ENCODE results near the gene SPHK2.
A peak's percentile ranks its signal among the peaks of the same experiment; 100 is the strongest.
"Not testable (repeated sequence)": the region's sequence is repeated elsewhere in the genome, so short reads cannot be mapped to it uniquely, and the experiment has no call there.

Gene SPHK2

GRCh38 chr19:48618916-48619691 is at the start of gene SPHK2, which contains the start of gene RPL18:
Gene SPHK2, plus strand, starts transcription at chr19:48619506. Its CDS starts 1,009 bp downstream, at chr19:48620515.
Gene RPL18, minus strand, starts transcription at chr19:48619178. Its CDS starts 35 bp downstream, at chr19:48619143.
- peak; percentile 98 for DNase-seq

DNA sequence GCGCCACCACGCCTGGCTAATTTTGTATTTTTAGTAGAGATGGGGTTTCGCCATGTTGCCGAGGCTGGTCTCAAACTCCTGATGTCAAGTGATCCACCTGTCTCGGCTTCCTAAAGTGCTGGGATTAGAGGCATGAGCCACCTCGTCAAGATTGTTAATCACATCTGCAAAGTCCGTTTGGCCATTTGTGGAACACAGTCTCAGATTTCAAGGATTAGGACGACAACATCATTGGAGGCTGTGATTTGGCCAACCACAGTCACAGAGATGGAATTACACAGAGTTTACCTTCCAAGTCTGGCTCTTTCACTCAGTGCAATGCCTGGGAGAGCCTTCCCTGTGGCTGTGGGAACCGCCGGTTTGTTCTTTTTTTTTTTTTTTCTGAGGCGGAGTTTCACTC is 49.5 kb upstream of the SPHK2 start:
- no peak for DNase-seq

- no peak for DNase-seq
Measured at GRCh38 chr19:48571378-48572162, 47.7 kb upstream of the SPHK2 start.

- DNase-seq: no peak
Measured at GRCh38 chr19:48573163-48573505, 46.2 kb upstream of the SPHK2 start.

GRCh38 chr19:48575931-48576622 is 43.2 kb upstream of the SPHK2 start:
- no peak for DNase-seq

GRCh38 chr19:48577908-48578307 is 41.4 kb upstream of the SPHK2 start:
- not testable (repeated sequence) for DNase-seq

DNA sequence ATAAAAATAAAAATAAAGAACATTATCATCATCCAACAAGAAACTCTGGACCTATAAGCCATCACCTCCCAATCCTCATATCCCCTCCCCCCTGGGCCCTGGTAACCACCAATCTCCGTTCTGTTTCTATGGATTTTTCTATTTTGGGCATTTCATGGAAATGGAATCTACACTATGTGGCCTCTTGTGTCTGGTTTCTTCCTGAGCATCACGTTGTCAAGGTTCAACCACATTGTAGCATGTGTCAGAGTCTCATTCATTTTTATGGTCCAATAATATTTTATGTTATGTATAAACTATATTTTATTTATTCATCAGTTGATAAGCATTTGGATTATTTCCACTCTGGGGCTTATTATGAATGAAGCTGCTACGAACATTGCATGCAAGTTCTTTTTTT is 40.4 kb upstream of the SPHK2 start:
- no peak for DNase-seq

GRCh38 chr19:48582168-48582567 is 37.1 kb upstream of the SPHK2 start:
- DNase-seq: no peak

- DNase-seq: no peak
Measured at GRCh38 chr19:48587387-48587786, 31.9 kb upstream of the SPHK2 start.

DNA sequence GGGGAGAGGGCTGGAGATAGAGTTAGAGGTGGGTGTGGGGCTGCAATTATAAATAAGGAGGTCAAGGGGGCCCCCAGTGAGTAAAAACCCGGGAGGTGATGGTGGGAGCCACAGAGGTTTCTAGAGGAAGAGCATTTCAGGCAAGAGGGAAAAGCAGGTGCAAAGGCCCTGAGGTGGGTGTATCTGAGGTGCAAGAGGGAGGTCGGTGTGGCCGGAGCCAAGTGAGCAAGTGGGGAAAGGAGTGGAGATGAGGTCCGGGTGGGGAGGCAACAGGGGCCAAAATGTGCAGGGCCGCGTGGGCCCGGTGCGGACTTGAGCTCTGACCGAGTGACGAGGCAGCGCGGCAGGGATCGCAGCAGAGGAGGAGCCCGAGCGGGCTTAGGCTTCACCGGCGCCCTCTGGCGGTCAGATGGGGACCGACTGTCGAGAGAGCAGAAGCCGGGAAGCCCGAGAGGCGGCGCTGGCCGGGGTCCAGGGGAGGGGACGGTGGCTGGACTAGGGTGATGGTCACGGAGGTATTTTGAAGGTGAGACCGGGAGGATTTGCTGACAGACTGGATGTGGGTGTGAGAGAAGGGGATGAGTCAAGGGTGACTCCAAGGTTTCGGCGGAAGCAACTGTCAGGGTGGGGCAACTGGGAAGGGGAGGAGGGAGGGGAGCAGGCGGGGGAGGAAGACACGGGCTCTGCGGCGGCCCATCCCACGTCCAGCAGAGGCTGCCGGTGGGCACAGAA is 30.5 kb upstream of the SPHK2 start:
- DNase-seq: peak; percentile 88

GRCh38 chr19:48591021-48591420 is 28.3 kb upstream of the SPHK2 start:
- peak; percentile 14 for DNase-seq

DNA sequence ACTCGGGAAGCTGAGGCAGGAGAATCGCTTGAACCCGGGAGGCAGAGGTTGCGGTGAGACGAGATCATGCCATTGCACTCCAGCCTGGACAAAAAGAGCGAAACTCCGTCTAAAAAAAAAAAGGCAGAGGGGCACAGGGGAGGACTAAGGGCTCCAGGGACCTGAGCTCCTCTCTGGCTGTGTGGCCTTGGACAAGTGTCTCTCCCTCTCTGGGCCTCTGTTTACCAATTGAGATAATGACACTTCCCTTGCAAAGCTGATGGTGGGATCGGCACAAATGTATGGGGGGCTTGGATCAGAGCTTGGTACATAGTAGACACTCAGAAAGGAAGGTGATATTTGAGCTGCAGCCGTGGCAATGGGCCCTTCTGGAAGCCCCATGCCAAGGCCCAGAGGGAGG is 24.1 kb upstream of the SPHK2 start:
- no peak for DNase-seq

- DNase-seq: no peak
Measured at GRCh38 chr19:48595833-48596232, 23.5 kb upstream of the SPHK2 start.

GRCh38 chr19:48596237-48596636 is 23.1 kb upstream of the SPHK2 start:
- DNase-seq: no peak

- DNase-seq: no peak
Measured at GRCh38 chr19:48596679-48597465, 22.4 kb upstream of the SPHK2 start.

- DNase-seq: no peak
Measured at GRCh38 chr19:48598996-48599700, 20.2 kb upstream of the SPHK2 start.

GRCh38 chr19:48600679-48601417 is 18.5 kb upstream of the SPHK2 start:
- no peak for DNase-seq

- DNase-seq: no peak
Measured at GRCh38 chr19:48603001-48603400, 16.3 kb upstream of the SPHK2 start.

DNA sequence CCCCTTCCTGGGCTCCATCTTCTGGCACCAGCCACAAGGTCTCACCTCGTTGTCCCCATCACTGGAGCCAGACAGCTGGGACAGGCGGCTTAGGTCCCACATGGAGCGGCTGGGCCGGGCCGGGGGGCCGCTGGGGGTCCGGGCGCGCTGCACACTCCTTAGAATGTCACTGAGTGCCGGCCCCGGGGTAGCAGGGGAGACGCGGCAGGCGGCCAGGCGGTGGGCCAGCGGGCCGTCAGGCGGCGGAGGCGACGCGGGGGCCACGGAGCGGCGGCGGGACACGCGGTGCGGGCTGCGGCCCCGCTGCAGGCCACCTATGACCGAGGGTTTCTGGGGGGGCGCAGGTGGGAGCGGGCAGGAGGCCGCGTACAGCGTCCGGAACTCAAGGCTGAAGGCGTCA is 15.9 kb upstream of the SPHK2 start:
- DNase-seq: no peak

DNA sequence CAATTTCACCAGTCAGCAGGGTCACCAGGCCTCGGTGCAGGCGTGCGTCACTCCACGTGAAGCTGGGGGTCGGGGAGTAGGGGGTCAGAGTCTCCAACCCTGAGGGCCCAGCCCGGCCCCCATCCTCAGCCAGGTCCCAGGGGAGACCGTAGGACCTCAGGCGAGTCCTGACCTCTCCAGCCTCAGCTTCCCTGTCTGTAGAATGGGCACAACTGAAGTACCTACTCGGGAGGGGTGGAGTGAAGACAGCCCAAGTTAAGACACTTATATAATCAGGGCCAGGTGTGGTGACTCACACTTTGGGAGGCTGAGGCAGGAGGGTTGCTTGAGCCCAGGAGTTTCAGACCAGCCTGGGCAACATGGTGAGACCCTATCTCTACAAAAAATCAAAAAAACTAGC is 15.5 kb upstream of the SPHK2 start:
- DNase-seq: no peak

Measured in inflammatory macrophage treated with lipopolysaccharide for 4 hours (primary cell).